NCI-H345 treated with DMSO at 0.1 percent for 48 hours (cell line): ENCODE data around the gene PPA2.

Experiments
- DNase-seq: peaks from one replicate; lab custom pipeline; 2025; ENCODE audit not compliant: unreplicated experiment; lab: John Stamatoyannopoulos, UW

The PPA2 gene

DNA sequence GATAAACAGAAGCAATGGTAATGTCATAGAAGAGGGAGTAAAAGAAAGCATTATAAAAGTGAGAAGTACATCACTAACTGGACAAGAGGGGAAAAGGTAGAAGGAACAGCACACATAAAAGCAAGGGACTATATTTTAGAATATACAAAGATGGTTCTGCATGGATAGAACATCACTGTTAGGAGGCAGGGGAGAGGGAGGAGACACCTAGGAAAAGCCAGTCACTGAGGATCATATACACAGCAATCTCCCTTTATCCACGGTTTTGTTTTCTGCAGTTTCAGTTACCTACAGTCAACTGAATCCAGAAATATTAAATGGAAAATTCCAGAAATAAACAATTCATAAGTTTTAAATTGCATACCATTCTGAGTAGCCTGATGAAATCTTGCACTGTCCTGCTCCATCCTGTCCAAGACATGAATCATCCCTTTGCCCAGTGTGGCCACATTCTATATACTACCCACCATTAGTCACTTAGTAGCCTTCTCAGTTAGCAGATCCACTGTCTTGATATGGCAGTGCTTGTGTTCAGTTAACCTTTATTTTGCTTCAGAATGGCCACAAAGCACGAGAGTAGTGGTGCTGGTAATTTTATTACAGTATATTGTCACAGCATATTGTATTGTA lies 74.2 kb downstream of the PPA2 start:
- no peak for DNase-seq

- DNase-seq, result no peak
Observed at GRCh38 chr4:105392858-105393257, 81.0 kb downstream of the PPA2 start.

GRCh38 chr4:105389167-105389566 lies 84.7 kb downstream of the PPA2 start:
- DNase-seq, result no peak

- DNase-seq, result no peak
Observed at GRCh38 chr4:105387466-105387865, 86.4 kb downstream of the PPA2 start.

DNA sequence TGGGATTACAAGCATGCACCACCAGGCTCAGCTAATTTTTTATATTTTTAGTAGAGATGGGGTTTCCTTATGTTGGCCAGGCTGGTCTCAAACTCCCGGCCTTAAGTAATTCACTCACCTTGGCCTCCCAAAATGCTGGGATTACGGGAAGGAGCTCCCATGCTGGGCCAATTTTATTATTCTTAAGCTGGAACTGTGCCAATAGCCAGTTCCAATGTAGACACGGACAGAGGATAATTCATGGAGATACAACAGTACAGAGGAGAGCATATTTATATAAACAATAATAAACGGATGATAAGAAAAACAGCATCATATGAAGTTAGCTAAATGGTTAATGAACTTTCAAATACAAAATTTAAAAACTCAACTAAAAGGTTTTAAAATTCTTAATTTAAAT lies 87.8 kb downstream of the PPA2 start:
- no peak for DNase-seq

- no peak for DNase-seq
Observed at GRCh38 chr4:105374071-105374470, 99.8 kb downstream of the PPA2 start.

- DNase-seq, result no peak
Observed at GRCh38 chr4:105373324-105373723, 100.5 kb downstream of the PPA2 start.

- DNase-seq, result no peak
Observed at GRCh38 chr4:105369988-105370387, 103.9 kb downstream of the PPA2 start.

DNA sequence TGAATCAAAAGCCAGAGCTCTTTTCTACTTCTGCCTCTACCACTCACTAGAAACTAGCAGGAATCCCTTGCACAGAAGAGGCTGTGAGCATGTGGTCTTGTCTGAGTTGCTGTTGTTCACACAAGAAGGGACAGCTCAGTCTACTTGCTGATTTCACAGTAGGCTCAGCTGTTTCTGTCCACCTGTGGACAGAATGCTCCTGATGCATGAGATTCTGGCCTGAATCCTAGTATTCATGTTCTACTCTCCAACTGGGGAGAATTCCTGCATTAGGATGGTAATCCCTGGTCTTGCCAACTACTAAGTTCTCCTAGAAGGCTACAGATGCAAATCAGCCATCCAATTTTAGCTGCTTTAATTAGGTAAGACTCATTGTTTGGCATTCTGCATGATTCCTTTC lies 112.8 kb downstream of the PPA2 start:
- no peak for DNase-seq

DNA sequence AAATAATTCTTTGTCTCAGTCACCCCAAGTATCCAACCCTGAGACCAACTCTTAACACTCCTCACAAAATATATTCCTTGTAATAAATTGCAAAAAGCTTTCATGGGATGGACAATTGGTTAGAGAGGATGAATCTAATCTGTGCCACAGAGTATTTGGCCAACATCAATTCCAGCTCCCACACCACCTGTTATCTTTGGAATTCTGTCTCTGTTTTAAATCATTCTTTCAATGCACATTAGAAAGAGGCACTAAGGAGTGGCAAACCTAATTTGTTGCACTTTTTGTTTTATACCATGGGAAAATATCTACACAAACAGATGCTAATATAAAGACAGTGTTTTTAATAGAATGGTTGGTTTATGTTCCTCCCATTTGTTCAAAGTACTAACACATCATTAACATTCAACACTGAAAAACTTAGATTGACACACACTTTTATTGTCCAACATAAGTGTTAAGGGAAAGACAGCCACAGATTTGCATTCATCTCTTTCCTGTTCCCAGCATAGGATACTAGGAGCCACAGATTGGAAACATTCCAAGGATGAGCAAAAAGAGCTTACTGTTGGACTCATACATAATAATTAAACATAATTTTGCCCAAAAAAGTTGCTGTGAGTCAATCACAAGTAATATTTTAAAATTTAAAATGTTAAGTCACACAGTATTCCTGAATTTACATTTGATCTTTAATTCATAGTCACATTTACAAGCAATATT lies 116.4 kb downstream of the PPA2 start:
- no peak for DNase-seq

GRCh38 chr4:105356194-105356593 lies 117.7 kb downstream of the PPA2 start:
- DNase-seq, result no peak

DNA sequence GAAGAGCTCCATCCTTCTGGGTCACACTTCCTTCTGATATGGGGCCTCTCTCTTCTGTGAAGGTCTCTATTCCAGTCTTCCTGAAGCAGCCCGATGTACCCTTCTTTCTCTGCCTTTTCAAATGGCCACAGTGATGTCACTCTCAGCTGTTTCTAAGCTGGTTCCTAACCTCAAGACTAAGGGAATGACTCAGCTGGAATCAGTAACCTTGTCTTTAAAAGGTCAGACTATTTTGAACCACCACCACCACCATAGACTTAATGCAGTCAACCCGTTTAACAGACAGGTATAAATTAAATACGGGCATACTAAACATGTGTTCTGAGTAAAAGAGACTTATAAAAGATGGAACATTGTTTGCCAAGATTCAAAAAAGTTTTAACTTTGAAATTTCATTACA lies 121.0 kb downstream of the PPA2 start:
- DNase-seq, result no peak

DNA sequence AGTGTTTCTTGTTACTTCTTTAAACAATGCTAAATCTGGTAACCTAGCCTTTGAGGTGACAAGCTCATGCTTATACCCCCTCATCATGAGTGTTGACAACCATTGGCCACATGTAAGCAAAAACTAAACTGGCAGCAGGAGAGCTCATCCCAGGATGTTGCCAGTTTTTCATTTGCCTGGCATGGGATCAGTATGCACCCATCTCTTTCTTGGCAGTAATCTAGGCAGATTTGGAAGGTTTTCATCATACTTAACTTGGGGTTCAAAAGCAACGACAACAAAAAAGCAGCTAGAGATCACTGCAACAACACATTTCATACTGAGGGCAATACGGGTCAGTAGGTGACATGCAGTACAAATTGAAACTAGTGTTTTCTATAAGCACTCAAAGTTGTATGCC lies 122.0 kb downstream of the PPA2 start:
- DNase-seq, result no peak

GRCh38 chr4:105350859-105351490 lies 122.9 kb downstream of the PPA2 start:
- no peak for DNase-seq

DNA sequence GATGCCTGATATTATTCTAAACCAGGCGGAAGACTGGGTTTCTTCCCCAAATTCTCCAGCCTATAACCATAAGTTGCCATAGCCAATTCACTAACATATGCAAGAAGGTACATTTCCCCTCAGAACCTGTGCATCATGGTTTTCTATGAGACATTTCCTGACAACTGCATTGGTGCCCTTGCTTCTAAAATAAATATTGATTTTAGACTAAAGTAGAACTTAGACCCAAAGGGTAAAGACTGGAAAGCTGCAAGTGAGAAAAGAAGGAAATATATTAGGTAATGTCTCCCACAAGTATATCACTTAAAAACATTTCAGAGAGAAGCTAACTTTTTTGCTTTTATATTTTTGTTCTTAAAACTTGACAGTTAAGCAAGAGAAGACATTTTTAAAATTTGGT lies 125.1 kb downstream of the PPA2 start:
- DNase-seq, result no peak

DNA sequence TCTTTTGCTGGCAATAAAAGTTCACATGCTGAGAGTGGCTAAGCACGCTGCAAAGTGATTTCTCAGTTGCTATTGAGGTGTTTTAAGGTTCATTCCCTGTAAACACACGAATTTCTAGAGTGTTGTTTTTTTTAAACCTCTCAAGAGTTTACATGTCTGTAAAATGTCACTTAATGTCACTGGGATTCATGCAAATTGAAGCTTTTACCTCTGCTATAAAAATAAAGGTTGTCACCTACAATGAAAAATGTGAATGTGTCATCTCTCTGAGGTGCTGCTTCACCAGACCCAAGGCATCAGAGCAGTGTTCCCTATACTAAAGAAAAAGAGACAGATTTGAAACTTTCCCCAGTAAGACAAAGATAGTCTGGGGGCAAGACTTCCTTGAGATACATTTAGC lies 127.0 kb downstream of the PPA2 start:
- no peak for DNase-seq

DNA sequence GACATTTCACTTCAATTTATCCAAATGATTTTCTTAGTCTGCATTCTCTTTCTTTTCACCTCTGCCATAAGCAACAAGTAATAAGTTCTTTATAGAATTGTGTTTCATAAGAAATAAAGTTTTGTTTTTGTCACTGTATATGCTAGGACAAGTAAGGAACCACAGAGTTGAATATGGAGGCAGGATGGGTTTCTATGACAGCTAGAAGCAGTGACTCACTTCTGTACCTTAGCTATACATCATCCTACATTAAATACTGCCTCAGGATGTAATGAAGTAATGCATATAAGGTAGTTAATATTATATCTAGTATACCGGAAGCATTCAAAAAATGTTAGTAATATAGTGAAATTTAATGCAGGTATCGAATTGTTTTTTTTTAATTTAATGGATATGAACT lies 128.0 kb downstream of the PPA2 start:
- no peak for DNase-seq

DNA sequence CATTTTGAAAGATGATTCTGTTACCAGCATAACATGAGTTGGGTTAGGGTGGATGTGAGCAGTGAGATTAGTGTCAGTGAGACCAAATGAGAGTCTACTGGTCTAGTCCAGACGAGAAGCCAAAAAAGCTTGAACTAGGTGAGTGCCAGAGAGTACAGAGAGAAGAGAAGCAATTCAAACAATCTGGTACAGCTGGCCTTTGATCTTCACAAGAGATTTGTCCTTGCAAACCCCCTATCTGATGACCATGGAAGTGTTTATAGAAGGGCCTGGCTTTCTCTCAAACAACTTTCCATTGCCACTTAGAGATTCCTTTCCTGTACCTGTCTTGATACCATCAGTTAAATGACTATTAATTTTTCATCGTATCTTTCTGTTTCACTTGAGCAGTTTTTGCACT lies 128.5 kb downstream of the PPA2 start:
- no peak for DNase-seq

DNA sequence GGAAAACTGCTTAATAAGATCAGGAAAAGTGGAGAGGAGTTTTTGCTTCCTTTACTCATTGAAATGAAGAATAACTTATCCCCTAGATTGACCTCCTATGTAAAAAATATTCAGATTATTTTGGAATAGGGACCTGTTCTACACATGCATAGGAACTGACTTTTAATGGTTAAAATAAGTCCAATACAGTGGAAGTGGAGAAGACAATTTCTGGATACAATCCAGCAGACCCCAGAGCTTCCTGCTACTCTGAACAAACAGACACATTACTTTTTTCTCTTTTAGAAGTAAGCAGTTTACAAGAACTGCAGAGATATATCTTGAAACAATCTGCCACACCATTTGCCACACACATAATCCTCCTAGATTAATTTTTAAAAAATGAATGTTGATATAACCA lies 129.7 kb downstream of the PPA2 start:
- no peak for DNase-seq

DNA sequence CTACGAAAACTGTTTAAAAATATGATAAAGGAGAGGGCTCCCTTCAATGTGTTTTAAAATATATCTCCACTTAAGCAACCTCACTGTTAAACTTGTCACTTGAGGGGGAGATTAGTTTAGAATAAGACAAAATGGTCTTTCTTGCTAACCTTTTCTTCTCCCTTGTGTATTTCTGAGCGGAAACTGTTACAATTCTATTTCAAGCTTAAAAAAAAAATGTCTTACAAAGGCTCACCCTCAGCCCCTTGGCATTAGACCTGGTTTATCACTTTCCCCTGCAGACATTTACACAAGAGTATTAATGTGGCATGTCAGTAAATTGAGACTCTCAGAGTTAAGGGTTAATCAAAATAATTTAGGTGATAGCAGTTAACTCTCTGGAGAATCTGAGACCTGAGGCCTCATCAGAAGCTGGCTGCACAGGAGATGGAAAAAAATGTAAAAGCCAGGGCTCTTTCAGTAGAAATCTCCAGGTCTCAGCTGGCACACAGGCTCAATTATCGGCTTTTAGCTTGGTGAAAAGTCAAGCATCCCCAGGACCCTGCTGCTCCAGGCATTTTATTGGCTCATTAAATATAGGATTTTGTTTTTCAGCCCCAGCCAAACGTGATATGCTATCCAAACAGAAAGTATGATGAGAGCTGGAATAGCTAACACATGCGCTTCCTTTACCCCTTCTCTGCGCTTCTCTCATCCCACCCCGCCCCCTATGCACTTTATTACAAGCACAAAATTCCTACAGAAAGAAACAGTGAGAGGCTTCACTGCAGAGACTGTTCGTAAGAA lies 130.5 kb downstream of the PPA2 start:
- DNase-seq, result no peak

DNA sequence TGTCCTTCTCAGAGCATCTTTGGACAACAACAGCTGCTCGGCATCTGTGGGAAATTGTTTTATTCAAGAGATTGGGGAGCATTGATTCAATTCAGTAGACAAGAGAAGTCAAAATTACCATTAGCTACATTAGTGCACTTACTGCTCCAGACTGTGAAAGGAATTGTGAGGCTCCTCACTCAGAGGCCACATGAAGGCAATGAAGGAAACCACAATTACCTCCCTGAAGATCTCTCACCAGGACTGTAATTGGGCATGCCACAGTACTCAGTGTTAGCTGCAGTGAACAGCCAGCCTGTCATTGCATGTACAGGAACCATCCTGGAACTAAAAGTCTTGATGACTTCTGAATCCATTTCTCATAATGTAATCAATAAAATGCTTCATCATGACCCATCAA lies 144.8 kb downstream of the PPA2 start:
- no peak for DNase-seq

DNA sequence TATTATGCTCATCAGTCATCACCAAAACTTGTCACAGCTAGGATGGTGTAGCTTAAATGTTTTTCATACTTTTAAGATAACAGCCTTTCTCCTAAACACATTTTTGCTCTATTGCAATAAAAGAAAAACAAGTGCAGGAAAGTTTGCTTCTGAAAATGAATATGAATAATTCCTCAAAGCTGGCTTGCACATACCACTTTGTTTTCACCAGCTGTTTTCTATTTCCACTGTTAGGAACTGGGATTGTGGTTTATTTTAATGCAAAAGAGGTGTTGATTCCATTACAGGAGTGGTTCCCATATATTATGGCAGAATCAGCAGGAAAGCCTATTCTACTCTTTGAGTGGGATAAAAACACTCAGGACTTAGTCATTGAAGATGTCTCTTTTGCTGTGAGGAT lies 145.9 kb downstream of the PPA2 start:
- DNase-seq, result no peak
